ENCODE results near the gene PSMD2. TPM values are rescaled to one million over a fixed set of nuclear protein-coding genes. Genes with fewer than 3 reads are reported as not detected.

Gene PSMD2
- 281 and 514 TPM in 2 replicates for total RNA-seq

GRCh38 chr3:184298759-184299487 lies at the start of gene PSMD2:
Gene PSMD2, plus strand, starts transcription at chr3:184299241. Its CDS starts 26 bp downstream, at chr3:184299267.

GRCh38 chr3:184249412-184250166 lies 49.5 kb upstream of the PSMD2 start, which contains the start of gene EEF1AKMT4:
Gene EEF1AKMT4, plus strand, starts transcription at chr3:184249672. Its CDS starts 23 bp downstream, at chr3:184249695.

GRCh38 chr3:184261270-184261853 lies 37.7 kb upstream of the PSMD2 start, which contains the start of gene CAMK2N2:
Gene CAMK2N2, minus strand, starts transcription at chr3:184261553. Its CDS starts 268 bp downstream, at chr3:184261285.

GRCh38 chr3:184275961-184276910 lies 22.8 kb upstream of the PSMD2 start, which contains the start of gene ECE2:
Gene ECE2, plus strand, starts transcription at chr3:184276022. Its CDS starts 132 bp downstream, at chr3:184276154.

GRCh38 chr3:184314363-184314699 lies 15.3 kb downstream of the PSMD2 start, which contains the start of gene EIF4G1:
Gene EIF4G1, plus strand, starts transcription at chr3:184314606. Its CDS starts 1,191 bp downstream, at chr3:184315797.

GRCh38 chr3:184337399-184337714 lies 38.3 kb downstream of the PSMD2 start, which contains the start of gene FAM131A:
Gene FAM131A, plus strand, starts transcription at chr3:184337600. Its CDS starts 31 bp downstream, at chr3:184337631.

Other genes starting within 250 kb of the PSMD2 start
- gene HTR3C, start 246.2 kb upstream of the PSMD2 start, total RNA-seq: not detected in 2 replicates
- not detected in 2 replicates for gene HTR3E, start 202.2 kb upstream of the PSMD2 start, total RNA-seq
- gene EIF2B5, start 163.9 kb upstream of the PSMD2 start, total RNA-seq: 29.6 and 39.4 TPM in 2 replicates
- 20.7 and 29.2 TPM in 2 replicates for gene DVL3, start 143.9 kb upstream of the PSMD2 start, total RNA-seq
- gene AP2M1, start 124.4 kb upstream of the PSMD2 start, total RNA-seq: 138 and 186 TPM in 2 replicates
- gene ABCF3, start 113.0 kb upstream of the PSMD2 start, total RNA-seq: 39.3 and 65.2 TPM in 2 replicates
- gene VWA5B2, start 69.7 kb upstream of the PSMD2 start, total RNA-seq: not detected in 2 replicates
- gene ALG3, start 50.3 kb upstream of the PSMD2 start, total RNA-seq: 47.5 and 50.3 TPM in 2 replicates
- gene EEF1AKMT4, start 49.6 kb upstream of the PSMD2 start, total RNA-seq: 13.7 and 13.9 TPM in 2 replicates
- gene CAMK2N2, start 37.7 kb upstream of the PSMD2 start, total RNA-seq: 0.24 TPM in 1 of 2 replicates, not detected in the other
- under 0.01 TPM in 1 of 2 replicates, not detected in the other for gene ECE2, start 23.2 kb upstream of the PSMD2 start, total RNA-seq
- 211 and 259 TPM in 2 replicates for gene EIF4G1, start 15.4 kb downstream of the PSMD2 start, total RNA-seq
- gene FAM131A, start 38.4 kb downstream of the PSMD2 start, total RNA-seq: 24.3 and 27.5 TPM in 2 replicates
- gene CLCN2, start 62.4 kb downstream of the PSMD2 start, total RNA-seq: 2.6 and 3.1 TPM in 2 replicates
- 68.6 and 117 TPM in 2 replicates for gene POLR2H, start 62.5 kb downstream of the PSMD2 start, total RNA-seq
- not detected in 2 replicates for gene THPO, start 79.0 kb downstream of the PSMD2 start, total RNA-seq
- gene CHRD, start 80.8 kb downstream of the PSMD2 start, total RNA-seq: 0.48 TPM in 1 of 2 replicates, not detected in the other

Data from tracheal epithelial cell (primary cell).